ENCODE data around the gene CHD9NB.
A peak's percentile ranks its signal among the peaks of the same experiment; 100 is the strongest.
"Not testable (repeated sequence)": the region's sequence is repeated elsewhere in the genome, so short reads cannot be mapped to it uniquely, and the experiment has no call there.

CHD9NB gene

DNA sequence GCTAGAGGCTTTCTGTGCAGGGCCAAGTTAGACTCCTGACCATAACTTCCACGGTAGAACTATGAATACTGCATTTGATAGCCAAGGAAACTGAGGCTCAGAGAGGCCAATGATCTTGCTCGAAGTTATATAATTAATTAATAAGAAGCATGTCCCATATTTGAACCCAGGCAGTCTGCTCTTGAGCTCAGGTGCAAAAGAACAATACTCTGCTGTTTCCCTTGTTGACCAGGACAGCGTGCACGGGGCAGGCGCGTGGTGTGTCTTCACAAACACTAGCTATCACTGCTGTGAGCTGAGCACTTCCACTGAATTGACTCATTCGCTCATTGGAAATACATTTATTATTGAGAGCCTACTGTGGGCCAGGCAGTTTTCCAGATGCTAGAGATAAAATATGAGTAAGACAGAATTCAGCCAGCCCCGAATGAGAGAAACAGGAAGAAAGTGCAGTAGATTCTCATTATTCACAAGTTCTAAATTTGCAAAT lies 3.7 kb upstream of the CHD9NB start:
- DNase-seq (ENCODE audit: low spot score), result no peak

- peak; percentile 22 for DNase-seq (ENCODE audit: low spot score)
Observed at GRCh38 chr16:53055541-53056391, 3.1 kb upstream of the CHD9NB start.

DNA sequence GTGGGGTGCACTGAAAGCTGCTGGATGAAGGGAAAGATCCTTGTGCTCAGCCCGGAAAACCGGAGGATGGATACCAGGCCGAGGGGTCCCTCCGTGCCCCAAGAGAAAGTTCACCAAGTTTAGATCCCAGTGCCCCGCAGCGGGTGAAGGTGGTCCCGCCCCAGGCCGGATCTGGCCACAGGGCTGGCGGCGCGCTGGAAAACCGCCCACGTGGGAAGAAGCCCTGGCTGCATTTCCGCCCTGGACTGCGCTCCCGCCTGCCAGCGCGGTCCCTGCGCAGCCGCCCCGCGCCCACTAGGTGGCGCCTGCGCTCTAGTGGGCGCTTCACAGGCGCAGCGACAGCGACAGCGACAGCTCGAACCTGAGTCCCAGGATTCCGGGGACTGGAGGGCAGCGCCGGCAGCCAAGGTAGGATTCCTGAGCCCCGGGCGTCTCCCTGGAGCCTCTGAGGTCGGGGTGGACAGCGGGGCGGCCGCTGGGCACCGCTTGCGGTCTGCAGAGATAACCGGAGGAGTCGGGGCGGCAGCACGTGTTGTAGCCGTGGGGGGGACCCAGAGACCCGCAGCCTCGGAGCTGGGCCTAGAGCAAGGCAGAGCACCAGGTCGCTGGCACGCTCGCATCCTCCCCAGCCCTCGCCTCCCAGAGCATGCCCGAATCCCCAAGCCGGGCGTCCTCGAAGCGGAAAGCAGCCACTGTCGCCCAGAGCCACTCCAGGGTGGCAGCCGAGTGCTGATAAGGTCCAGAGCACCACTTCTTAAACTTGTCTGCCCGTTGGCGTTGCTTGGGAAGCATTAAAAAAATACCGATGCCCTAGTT lies 2.2 kb upstream of the CHD9NB start, which contains the start of gene CHD9:
TSS of gene CHD9 (plus strand) at position 322 of the 816 bp plus-strand sequence. CDS start 101,099 bp downstream, outside the sequence.
- DNase-seq (ENCODE audit: low spot score), result peak; percentile 80

DNA sequence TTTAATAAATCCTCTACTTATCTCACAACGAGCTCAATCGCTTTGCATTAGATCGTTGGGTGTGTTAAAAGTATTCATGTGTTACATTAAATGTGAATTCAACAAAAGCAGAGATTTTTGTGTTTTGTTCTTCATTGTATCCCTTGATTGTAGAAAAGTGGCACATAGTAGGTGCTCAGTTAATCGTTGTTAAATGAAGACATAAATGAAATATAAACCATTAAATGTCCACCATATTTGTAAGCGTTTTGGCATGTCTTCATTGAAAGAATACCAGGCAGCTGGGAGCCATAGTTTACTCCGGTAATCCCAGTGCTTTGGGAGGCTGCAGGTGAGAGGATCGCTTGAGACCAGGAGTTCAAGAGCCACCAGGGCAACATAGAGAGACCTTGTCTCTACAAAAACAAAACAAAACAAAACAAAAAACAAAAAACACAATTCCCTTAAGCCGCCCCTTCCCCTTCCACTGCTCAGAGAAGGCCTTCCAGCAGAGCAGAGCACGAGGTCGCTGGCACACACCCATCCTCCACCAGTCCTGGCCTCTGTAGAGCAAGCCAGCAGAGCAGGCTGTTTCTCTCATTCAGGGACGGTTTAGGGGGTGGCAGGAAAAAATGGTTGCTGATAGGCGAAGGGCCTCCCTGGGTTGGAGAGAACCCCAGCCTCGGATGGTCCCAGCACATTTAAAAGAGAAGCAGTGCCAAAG lies 1.4 kb upstream of the CHD9NB start:
- DNase-seq (ENCODE audit: low spot score), result no peak

DNA sequence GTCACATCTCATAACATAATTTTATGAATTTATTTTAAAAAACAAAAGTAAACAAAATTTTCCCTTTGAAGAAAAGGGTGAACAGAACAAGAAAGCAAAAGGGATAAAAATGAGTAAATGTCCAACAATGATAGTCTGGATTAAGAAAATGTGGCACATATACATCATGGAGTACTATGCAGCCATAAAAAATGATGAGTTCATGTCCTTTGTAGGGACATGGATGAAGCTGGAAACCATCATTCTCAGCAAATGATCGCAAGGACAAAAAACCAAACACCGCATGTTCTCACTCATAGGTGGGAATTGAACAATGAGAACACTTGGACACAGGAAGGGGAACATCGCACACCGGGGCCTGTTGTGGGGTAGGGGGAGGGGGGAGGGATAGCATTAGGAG lies 1.4 kb downstream of the CHD9NB start:
- not testable (repeated sequence) for DNase-seq (ENCODE audit: low spot score)

- peak; percentile 36 for DNase-seq (ENCODE audit: low spot score)
Observed at GRCh38 chr16:53048139-53048915, 4.4 kb downstream of the CHD9NB start.

GRCh38 chr16:53047515-53047914 lies 5.2 kb downstream of the CHD9NB start:
- not testable (repeated sequence) for DNase-seq (ENCODE audit: low spot score)

GRCh38 chr16:53045341-53046220 lies 7.1 kb downstream of the CHD9NB start:
- DNase-seq (ENCODE audit: low spot score), result no peak

GRCh38 chr16:53043986-53044601 lies 8.6 kb downstream of the CHD9NB start:
- no peak for DNase-seq (ENCODE audit: low spot score)

DNA sequence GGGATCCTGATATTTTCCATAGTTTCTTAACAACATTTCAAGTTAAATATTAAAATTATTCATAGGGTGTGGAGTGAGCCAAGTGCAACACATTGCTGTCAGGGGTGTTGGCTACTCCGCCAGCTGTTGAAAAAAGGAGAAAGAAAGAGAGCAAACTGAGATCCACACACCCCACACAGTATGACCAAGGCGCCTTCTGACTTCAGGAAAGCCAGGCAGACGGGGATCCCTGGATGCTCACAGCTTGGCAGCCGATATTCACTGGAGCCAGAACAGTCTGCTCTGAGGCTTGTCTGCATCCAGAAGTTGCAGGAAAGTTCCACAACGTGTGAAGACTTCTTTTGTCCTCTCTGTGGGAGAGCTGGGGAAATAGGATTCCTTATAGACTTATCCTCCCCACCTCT lies 9.3 kb downstream of the CHD9NB start:
- no peak for DNase-seq (ENCODE audit: low spot score)

- no peak for DNase-seq (ENCODE audit: low spot score)
Observed at GRCh38 chr16:53042235-53042701, 10.4 kb downstream of the CHD9NB start.

DNA sequence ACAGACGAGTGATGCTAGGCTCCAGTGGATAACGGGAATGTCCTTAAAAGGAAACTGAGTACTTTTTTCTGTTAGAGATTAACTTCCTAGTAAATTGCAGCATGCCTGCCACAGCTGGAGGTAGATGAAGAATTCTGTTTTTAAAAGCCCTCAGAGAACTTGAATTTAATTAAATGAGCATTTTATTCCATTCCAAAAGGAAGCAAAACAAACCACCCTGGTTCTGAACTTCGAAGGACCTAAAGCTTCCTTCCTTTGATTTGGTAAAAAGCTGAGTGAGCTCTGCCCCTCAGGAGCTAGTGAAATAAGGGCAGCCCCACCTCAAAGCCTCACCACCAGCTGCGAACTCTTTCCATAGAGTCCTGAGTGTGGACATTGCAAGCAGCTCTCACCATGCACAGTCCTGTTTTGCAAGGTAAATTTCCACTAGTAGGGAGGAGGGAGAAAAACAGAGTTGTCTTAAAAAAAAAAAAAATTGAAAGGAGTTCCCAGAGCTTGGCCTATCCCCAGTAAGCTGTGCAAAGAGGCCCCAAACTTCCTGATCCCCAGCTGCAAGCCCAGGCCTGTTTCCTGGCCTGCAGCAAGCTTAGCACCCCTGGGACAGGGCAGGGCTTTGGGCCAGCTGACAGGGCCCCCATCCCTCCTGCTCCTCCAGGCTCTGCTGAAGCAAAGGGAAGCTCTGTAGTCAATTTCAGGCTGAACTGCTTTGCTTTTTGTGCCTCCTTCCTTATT lies 11.2 kb downstream of the CHD9NB start:
- no peak for DNase-seq (ENCODE audit: low spot score)

- DNase-seq (ENCODE audit: low spot score), result no peak
Observed at GRCh38 chr16:53040788-53041187, 11.9 kb downstream of the CHD9NB start.

DNA sequence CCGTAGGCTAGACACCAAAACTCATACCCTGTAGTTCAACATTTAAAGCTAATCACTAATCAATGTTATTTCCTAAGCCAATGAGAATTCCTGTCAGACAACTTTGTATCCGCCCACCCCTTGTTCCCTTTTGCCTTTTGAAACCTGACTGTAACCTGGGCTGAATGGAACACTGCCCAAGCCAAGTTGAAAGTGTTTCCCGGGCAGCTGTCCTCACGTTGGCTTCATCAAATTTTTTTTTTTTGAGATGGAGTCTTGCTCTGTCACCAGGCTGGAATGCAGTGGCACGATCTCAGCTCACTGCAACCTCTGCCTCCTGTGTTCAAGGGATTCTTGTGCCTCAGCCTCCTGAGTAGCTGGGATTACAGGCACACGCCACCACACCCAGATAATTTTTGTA lies 16.0 kb downstream of the CHD9NB start:
- not testable (repeated sequence) for DNase-seq (ENCODE audit: low spot score)

DNA sequence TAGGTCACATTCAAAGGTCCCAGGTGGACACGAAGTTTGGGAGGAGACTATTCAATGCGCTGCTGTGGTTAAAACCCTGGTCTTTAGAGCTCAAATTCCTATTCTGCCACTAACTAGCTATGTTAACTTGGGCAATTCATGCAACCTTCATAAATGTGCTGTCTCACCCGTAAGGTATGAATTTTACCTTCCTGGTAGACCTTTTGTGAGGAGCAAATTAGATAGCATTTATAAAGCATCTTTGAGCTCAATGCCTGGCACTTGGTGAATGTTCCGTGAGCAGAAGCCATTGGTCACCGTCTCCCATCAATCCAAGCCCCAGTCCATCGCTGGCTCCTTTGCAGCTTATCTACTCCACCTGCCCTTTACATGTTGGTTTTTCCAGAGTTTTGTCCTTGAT lies 16.6 kb downstream of the CHD9NB start:
- DNase-seq (ENCODE audit: low spot score), result no peak

- no peak for DNase-seq (ENCODE audit: low spot score)
Observed at GRCh38 chr16:53035176-53035942, 17.3 kb downstream of the CHD9NB start.

GRCh38 chr16:53034306-53034705 lies 18.4 kb downstream of the CHD9NB start:
- DNase-seq (ENCODE audit: low spot score), result no peak

GRCh38 chr16:53031323-53031942 lies 21.3 kb downstream of the CHD9NB start:
- DNase-seq (ENCODE audit: low spot score), result no peak

All from HuH-7 (cell line).